Measurements from ENCODE around the gene RXRA.

The RXRA gene

GRCh38 chr9:134325813-134326723, at the start of gene RXRA:
Gene RXRA, plus strand, starts transcription at chr9:134326455. Its CDS starts 177 bp downstream, at chr9:134326632.
- Histone ChIP-seq H3K4me1 (ENCODE audit: control insufficient read depth, insufficient read depth, low read length) (peaks cover 5% of the 10 kb centered on the region), H3K36me3 (ENCODE audit: control insufficient read depth, insufficient read depth, low read length) (no peaks in the 10 kb centered on the region), H3K27me3 (ENCODE audit: control insufficient read depth, insufficient read depth, low read length) (no peaks in the 10 kb centered on the region), H3K9me3 (ENCODE audit: control insufficient read depth, insufficient read depth, low read length) (no peaks in the 10 kb centered on the region), H3K9ac (ENCODE audit: low read depth, low read length) (peak within 1 kb of the TSS; percentile 76), H3K4me3 (ENCODE audit: low read depth, low read length) (peak within 1 kb of the TSS; percentile 55)

GRCh38 chr9:134278286-134278685, 48.0 kb upstream of the RXRA start:
- no peaks in the 10 kb centered on the region for H3K4me1 ChIP-seq (ENCODE audit: control insufficient read depth, insufficient read depth, low read length)
- H3K36me3 ChIP-seq (ENCODE audit: control insufficient read depth, insufficient read depth, low read length): no peaks in the 10 kb centered on the region
- H3K9ac ChIP-seq (ENCODE audit: low read depth, low read length): no peak overlapping the region
- H3K9me3 ChIP-seq (ENCODE audit: control insufficient read depth, insufficient read depth, low read length): no peaks in the 10 kb centered on the region
- H3K4me3 ChIP-seq (ENCODE audit: low read depth, low read length): no peak overlapping the region
- no peaks in the 10 kb centered on the region for H3K27me3 ChIP-seq (ENCODE audit: control insufficient read depth, insufficient read depth, low read length)

- Histone ChIP-seq H3K4me1 (ENCODE audit: control insufficient read depth, insufficient read depth, low read length) (no peaks in the 10 kb centered on the region), H3K36me3 (ENCODE audit: control insufficient read depth, insufficient read depth, low read length) (no peaks in the 10 kb centered on the region), H3K27me3 (ENCODE audit: control insufficient read depth, insufficient read depth, low read length) (no peaks in the 10 kb centered on the region), H3K9me3 (ENCODE audit: control insufficient read depth, insufficient read depth, low read length) (no peaks in the 10 kb centered on the region), H3K4me3 (ENCODE audit: low read depth, low read length) (no peak overlapping the region), H3K9ac (ENCODE audit: low read depth, low read length) (no peak overlapping the region)
Measured at GRCh38 chr9:134278974-134279640, 47.1 kb upstream of the RXRA start.

- no peak overlapping the region for H3K9ac ChIP-seq (ENCODE audit: low read depth, low read length)
Measured at GRCh38 chr9:134282138-134282650, 44.1 kb upstream of the RXRA start.

GRCh38 chr9:134283111-134283515, 43.1 kb upstream of the RXRA start:
- Histone ChIP-seq H3K27me3 (ENCODE audit: control insufficient read depth, insufficient read depth, low read length) (no peaks in the 10 kb centered on the region), H3K9me3 (ENCODE audit: control insufficient read depth, insufficient read depth, low read length) (no peaks in the 10 kb centered on the region), H3K36me3 (ENCODE audit: control insufficient read depth, insufficient read depth, low read length) (no peaks in the 10 kb centered on the region), H3K9ac (ENCODE audit: low read depth, low read length) (no peak overlapping the region), H3K4me1 (ENCODE audit: control insufficient read depth, insufficient read depth, low read length) (no peaks in the 10 kb centered on the region), H3K4me3 (ENCODE audit: low read depth, low read length) (no peak overlapping the region)

More at GRCh38 chr9:134282138-134282650, 44.1 kb upstream of the RXRA start:
- no peaks in the 10 kb centered on the region for H3K9me3 ChIP-seq (ENCODE audit: control insufficient read depth, insufficient read depth, low read length)
- H3K4me3 ChIP-seq (ENCODE audit: low read depth, low read length): no peak overlapping the region
- H3K4me1 ChIP-seq (ENCODE audit: control insufficient read depth, insufficient read depth, low read length): no peaks in the 10 kb centered on the region
- no peaks in the 10 kb centered on the region for H3K36me3 ChIP-seq (ENCODE audit: control insufficient read depth, insufficient read depth, low read length)
- no peaks in the 10 kb centered on the region for H3K27me3 ChIP-seq (ENCODE audit: control insufficient read depth, insufficient read depth, low read length)

GRCh38 chr9:134283692-134284265, 42.5 kb upstream of the RXRA start:
- Histone ChIP-seq H3K9ac (ENCODE audit: low read depth, low read length) (no peak overlapping the region), H3K9me3 (ENCODE audit: control insufficient read depth, insufficient read depth, low read length) (no peaks in the 10 kb centered on the region), H3K4me1 (ENCODE audit: control insufficient read depth, insufficient read depth, low read length) (no peaks in the 10 kb centered on the region), H3K36me3 (ENCODE audit: control insufficient read depth, insufficient read depth, low read length) (no peaks in the 10 kb centered on the region), H3K27me3 (ENCODE audit: control insufficient read depth, insufficient read depth, low read length) (no peaks in the 10 kb centered on the region), H3K4me3 (ENCODE audit: low read depth, low read length) (no peak overlapping the region)

- no peak overlapping the region for H3K9ac ChIP-seq (ENCODE audit: low read depth, low read length)
- no peak overlapping the region for H3K4me3 ChIP-seq (ENCODE audit: low read depth, low read length)
- no peaks in the 10 kb centered on the region for H3K36me3 ChIP-seq (ENCODE audit: control insufficient read depth, insufficient read depth, low read length)
- H3K27me3 ChIP-seq (ENCODE audit: control insufficient read depth, insufficient read depth, low read length): no peaks in the 10 kb centered on the region
- no peaks in the 10 kb centered on the region for H3K9me3 ChIP-seq (ENCODE audit: control insufficient read depth, insufficient read depth, low read length)
- H3K4me1 ChIP-seq (ENCODE audit: control insufficient read depth, insufficient read depth, low read length): no peaks in the 10 kb centered on the region
Measured at GRCh38 chr9:134284273-134284672, 42.0 kb upstream of the RXRA start.

- H3K4me3 ChIP-seq (ENCODE audit: low read depth, low read length): no peak overlapping the region
- H3K4me1 ChIP-seq (ENCODE audit: control insufficient read depth, insufficient read depth, low read length): no peaks in the 10 kb centered on the region
- H3K9me3 ChIP-seq (ENCODE audit: control insufficient read depth, insufficient read depth, low read length): no peaks in the 10 kb centered on the region
- H3K9ac ChIP-seq (ENCODE audit: low read depth, low read length): no peak overlapping the region
- H3K27me3 ChIP-seq (ENCODE audit: control insufficient read depth, insufficient read depth, low read length): no peaks in the 10 kb centered on the region
- no peaks in the 10 kb centered on the region for H3K36me3 ChIP-seq (ENCODE audit: control insufficient read depth, insufficient read depth, low read length)
Measured at GRCh38 chr9:134284741-134285140, 41.5 kb upstream of the RXRA start.

GRCh38 chr9:134285215-134285845, 40.9 kb upstream of the RXRA start:
- Histone ChIP-seq H3K27me3 (ENCODE audit: control insufficient read depth, insufficient read depth, low read length) (no peaks in the 10 kb centered on the region), H3K36me3 (ENCODE audit: control insufficient read depth, insufficient read depth, low read length) (no peaks in the 10 kb centered on the region), H3K9ac (ENCODE audit: low read depth, low read length) (no peak overlapping the region), H3K9me3 (ENCODE audit: control insufficient read depth, insufficient read depth, low read length) (no peaks in the 10 kb centered on the region), H3K4me3 (ENCODE audit: low read depth, low read length) (no peak overlapping the region), H3K4me1 (ENCODE audit: control insufficient read depth, insufficient read depth, low read length) (no peaks in the 10 kb centered on the region)

- Histone ChIP-seq H3K4me3 (ENCODE audit: low read depth, low read length) (no peak overlapping the region), H3K27me3 (ENCODE audit: control insufficient read depth, insufficient read depth, low read length) (no peaks in the 10 kb centered on the region), H3K36me3 (ENCODE audit: control insufficient read depth, insufficient read depth, low read length) (no peaks in the 10 kb centered on the region), H3K9ac (ENCODE audit: low read depth, low read length) (no peak overlapping the region), H3K4me1 (ENCODE audit: control insufficient read depth, insufficient read depth, low read length) (no peaks in the 10 kb centered on the region), H3K9me3 (ENCODE audit: control insufficient read depth, insufficient read depth, low read length) (no peaks in the 10 kb centered on the region)
Measured at GRCh38 chr9:134286471-134287245, 39.6 kb upstream of the RXRA start.

Data from iPS-15b (cell line).